HepG2 (cell line): ENCODE data around the gene CBX6. TPM values are rescaled to one million over a fixed set of nuclear protein-coding genes. Genes with fewer than 3 reads are reported as not detected.

Experiments
- DNMT1 ChIP-seq: sonication (generic); formaldehyde crosslinking; IDR thresholded peaks from 2 replicates; pipeline ENCODE4 v1.5.1; 2020; ENCODE audit warnings: mild to moderate bottlenecking, missing genetic modification reagents
- ETS1 ChIP-seq: sonication (generic); formaldehyde crosslinking; IDR thresholded peaks from 2 replicates; pipeline ENCODE4 v1.4.0; 2020; ENCODE audit warnings: missing genetic modification reagents
- HOXA3 ChIP-seq: sonication (generic); formaldehyde crosslinking; IDR thresholded peaks from 2 replicates; pipeline ENCODE4 v1.5.0; 2020; ENCODE audit warnings: missing genetic modification reagents
- MYC ChIP-seq: sonication (generic); formaldehyde crosslinking; IDR thresholded peaks from 2 replicates; pipeline ENCODE4 v1.9.0; 2021; ENCODE audit warnings: missing genetic modification reagents, borderline replicate concordance
- NCOR1 ChIP-seq: fragments of 200-600 bp; sonication (generic); IDR thresholded peaks from 2 replicates; pipeline ENCODE4 v1.7.0; 2017; ENCODE audit warnings: antibody characterized with exemption, low read length, borderline replicate concordance
- SKI ChIP-seq: fragments of 450-650 bp; IDR thresholded peaks from one replicate; pipeline ENCODE4 v1.6.1; 2018; ENCODE audit warnings: mild to moderate bottlenecking; ENCODE audit not compliant: partially characterized antibody
- STAG1 ChIP-seq: sonication (generic); formaldehyde crosslinking; IDR thresholded peaks from 2 replicates; pipeline ENCODE4 v1.4.0; 2020; ENCODE audit warnings: missing genetic modification reagents
- TBL1XR1 ChIP-seq: fragments of 150-350 bp; IDR thresholded peaks from 2 replicates; pipeline ENCODE4 v1.6.1; 2014; ENCODE audit warnings: borderline replicate concordance, low read length; ENCODE audit not compliant: partially characterized antibody
- ZNF800 ChIP-seq: sonication (generic); formaldehyde crosslinking; IDR thresholded peaks from 2 replicates; pipeline ENCODE4 v1.4.0; 2020; ENCODE audit warnings: missing genetic modification reagents
- ZNF883 ChIP-seq: sonication (generic); formaldehyde crosslinking; IDR thresholded peaks from 2 replicates; pipeline ENCODE4 v1.5.1; 2020; ENCODE audit warnings: mild to moderate bottlenecking, missing genetic modification reagents; ENCODE audit errors: not compliant biosample characterization
- ZSCAN21 ChIP-seq: sonication (generic); formaldehyde crosslinking; IDR thresholded peaks from 2 replicates; pipeline ENCODE4 v1.8.0; 2022; ENCODE audit warnings: mild to moderate bottlenecking, missing genetic modification reagents, moderate library complexity, borderline replicate concordance
- ZSCAN9 ChIP-seq: IDR thresholded peaks from 2 replicates; pipeline ENCODE4 v1.6.1; 2016; ENCODE audit warnings: borderline replicate concordance
- polyA plus RNA-seq, 8 experiments: library from polyadenylated mRNA; depleted of rRNA in 3 of 8; stranded (reverse) in 7 of 8; unstranded in 1 of 8; fragments of >200 nt; fragmentation: Illumina TruSeq in 4 of 8; extraction: Trizol in 4 of 8; gene quantifications; 2 replicates each; pipeline versions ENCODE4 v1.2.1 to v1.2.3, GENCODE V29; 2011 to 2016; ENCODE audit warnings: low read depth in 4 of 8, missing spikeins in 1 of 8, mixed read lengths in 1 of 8; ENCODE audit not compliant: insufficient read depth in 1 of 8
- total RNA-seq, 5 experiments: library from RNA; depleted of rRNA; stranded (reverse); fragments of >200 nt; fragmentation: Illumina TruSeq; extraction: Trizol; gene quantifications; 2 replicates each; pipeline ENCODE4 v1.2.3, GENCODE V29; 2016; ENCODE audit warnings: low read depth in 1 of 5
- TF ChIP-seq, protein P1 (sequence below): sonication (generic); formaldehyde crosslinking; IDR thresholded peaks from 2 replicates; pipeline ENCODE4 v1.5.0; 2020; ENCODE audit warnings: missing genetic modification reagents
- TF ChIP-seq, protein P2 (sequence below): IDR thresholded peaks from 2 replicates; pipeline ENCODE4 v1.6.1; 2016; ENCODE audit warnings: missing genetic modification reagents, missing compliant biosample characterization
- TF ChIP-seq, protein P3 (sequence below): sonication (generic); formaldehyde crosslinking; IDR thresholded peaks from 2 replicates; pipeline ENCODE4 v1.4.0; 2020; ENCODE audit warnings: low read depth, mild to moderate bottlenecking, missing genetic modification reagents
- TF ChIP-seq, protein P4 (sequence below), 2 experiments: IDR thresholded peaks; 2 replicates each; pipeline ENCODE4 v1.6.1; 2011 to 2012; ENCODE audit warnings: low read length in 2 of 2, borderline replicate concordance in 1 of 2, low read depth in 1 of 2, mild to moderate bottlenecking in 1 of 2, moderate library complexity in 1 of 2
- TF ChIP-seq, protein P5 (sequence below): sonication (generic); formaldehyde crosslinking; IDR thresholded peaks from 2 replicates; pipeline ENCODE4 v1.4.0; 2020; ENCODE audit warnings: missing genetic modification reagents

Gene CBX6
- total and polyA plus RNA-seq, 2 of the 13 experiments (the other 11 are each of a cell fraction or from before 2014, with no cell fraction given) = 1.7 to 6.5 TPM

- TF ChIP-seq, protein P1, sequence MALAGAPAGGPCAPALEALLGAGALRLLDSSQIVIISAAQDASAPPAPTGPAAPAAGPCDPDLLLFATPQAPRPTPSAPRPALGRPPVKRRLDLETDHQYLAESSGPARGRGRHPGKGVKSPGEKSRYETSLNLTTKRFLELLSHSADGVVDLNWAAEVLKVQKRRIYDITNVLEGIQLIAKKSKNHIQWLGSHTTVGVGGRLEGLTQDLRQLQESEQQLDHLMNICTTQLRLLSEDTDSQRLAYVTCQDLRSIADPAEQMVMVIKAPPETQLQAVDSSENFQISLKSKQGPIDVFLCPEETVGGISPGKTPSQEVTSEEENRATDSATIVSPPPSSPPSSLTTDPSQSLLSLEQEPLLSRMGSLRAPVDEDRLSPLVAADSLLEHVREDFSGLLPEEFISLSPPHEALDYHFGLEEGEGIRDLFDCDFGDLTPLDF (CRISPR knock-in tag) = no peak
- peak; percentile 19 for TF ChIP-seq STAG1 (CRISPR knock-in tag)
- TF ChIP-seq, protein P2, sequence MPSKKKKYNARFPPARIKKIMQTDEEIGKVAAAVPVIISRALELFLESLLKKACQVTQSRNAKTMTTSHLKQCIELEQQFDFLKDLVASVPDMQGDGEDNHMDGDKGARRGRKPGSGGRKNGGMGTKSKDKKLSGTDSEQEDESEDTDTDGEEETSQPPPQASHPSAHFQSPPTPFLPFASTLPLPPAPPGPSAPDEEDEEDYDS (CRISPR knock-in tag) = no peak
- TF ChIP-seq NCOR1 = no peak
- TF ChIP-seq HOXA3 (CRISPR knock-in tag) = peak; percentile 63
- TF ChIP-seq, protein P3, sequence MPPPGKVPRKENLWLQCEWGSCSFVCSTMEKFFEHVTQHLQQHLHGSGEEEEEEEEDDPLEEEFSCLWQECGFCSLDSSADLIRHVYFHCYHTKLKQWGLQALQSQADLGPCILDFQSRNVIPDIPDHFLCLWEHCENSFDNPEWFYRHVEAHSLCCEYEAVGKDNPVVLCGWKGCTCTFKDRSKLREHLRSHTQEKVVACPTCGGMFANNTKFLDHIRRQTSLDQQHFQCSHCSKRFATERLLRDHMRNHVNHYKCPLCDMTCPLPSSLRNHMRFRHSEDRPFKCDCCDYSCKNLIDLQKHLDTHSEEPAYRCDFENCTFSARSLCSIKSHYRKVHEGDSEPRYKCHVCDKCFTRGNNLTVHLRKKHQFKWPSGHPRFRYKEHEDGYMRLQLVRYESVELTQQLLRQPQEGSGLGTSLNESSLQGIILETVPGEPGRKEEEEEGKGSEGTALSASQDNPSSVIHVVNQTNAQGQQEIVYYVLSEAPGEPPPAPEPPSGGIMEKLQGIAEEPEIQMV = no peak
- no peak for TF ChIP-seq TBL1XR1
- 0 out of 2 replicates have a peak, but pooled peaks have one; percentile 19 for TF ChIP-seq DNMT1 (CRISPR knock-in tag)
- TF ChIP-seq, protein P4, sequence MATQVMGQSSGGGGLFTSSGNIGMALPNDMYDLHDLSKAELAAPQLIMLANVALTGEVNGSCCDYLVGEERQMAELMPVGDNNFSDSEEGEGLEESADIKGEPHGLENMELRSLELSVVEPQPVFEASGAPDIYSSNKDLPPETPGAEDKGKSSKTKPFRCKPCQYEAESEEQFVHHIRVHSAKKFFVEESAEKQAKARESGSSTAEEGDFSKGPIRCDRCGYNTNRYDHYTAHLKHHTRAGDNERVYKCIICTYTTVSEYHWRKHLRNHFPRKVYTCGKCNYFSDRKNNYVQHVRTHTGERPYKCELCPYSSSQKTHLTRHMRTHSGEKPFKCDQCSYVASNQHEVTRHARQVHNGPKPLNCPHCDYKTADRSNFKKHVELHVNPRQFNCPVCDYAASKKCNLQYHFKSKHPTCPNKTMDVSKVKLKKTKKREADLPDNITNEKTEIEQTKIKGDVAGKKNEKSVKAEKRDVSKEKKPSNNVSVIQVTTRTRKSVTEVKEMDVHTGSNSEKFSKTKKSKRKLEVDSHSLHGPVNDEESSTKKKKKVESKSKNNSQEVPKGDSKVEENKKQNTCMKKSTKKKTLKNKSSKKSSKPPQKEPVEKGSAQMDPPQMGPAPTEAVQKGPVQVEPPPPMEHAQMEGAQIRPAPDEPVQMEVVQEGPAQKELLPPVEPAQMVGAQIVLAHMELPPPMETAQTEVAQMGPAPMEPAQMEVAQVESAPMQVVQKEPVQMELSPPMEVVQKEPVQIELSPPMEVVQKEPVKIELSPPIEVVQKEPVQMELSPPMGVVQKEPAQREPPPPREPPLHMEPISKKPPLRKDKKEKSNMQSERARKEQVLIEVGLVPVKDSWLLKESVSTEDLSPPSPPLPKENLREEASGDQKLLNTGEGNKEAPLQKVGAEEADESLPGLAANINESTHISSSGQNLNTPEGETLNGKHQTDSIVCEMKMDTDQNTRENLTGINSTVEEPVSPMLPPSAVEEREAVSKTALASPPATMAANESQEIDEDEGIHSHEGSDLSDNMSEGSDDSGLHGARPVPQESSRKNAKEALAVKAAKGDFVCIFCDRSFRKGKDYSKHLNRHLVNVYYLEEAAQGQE (IDR thresholded peaks at IDR 0.05; ENCODE audit: borderline replicate concordance in 1 of 2, low read depth in 1 of 2, low read length in 2 of 2) = no peak
- peak; percentile 81 for TF ChIP-seq SKI
- 0 out of 2 replicates have a peak, but pooled peaks have one; percentile 55 for TF ChIP-seq MYC (CRISPR knock-in tag)
- TF ChIP-seq ZSCAN21 = peak; percentile 71; the same call in 1 of the 2 replicates
- peak; percentile 15 for TF ChIP-seq ZNF883
- peak; percentile 89; the same call in 1 of the 2 replicates for TF ChIP-seq ZNF800 (CRISPR knock-in tag)
- TF ChIP-seq ETS1 (CRISPR knock-in tag) = no peak
- peak; percentile 28; the same call in 1 of the 2 replicates for TF ChIP-seq ZSCAN9 (CRISPR knock-in tag)
- TF ChIP-seq, protein P5, sequence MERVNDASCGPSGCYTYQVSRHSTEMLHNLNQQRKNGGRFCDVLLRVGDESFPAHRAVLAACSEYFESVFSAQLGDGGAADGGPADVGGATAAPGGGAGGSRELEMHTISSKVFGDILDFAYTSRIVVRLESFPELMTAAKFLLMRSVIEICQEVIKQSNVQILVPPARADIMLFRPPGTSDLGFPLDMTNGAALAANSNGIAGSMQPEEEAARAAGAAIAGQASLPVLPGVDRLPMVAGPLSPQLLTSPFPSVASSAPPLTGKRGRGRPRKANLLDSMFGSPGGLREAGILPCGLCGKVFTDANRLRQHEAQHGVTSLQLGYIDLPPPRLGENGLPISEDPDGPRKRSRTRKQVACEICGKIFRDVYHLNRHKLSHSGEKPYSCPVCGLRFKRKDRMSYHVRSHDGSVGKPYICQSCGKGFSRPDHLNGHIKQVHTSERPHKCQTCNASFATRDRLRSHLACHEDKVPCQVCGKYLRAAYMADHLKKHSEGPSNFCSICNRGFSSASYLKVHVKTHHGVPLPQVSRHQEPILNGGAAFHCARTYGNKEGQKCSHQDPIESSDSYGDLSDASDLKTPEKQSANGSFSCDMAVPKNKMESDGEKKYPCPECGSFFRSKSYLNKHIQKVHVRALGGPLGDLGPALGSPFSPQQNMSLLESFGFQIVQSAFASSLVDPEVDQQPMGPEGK (CRISPR knock-in tag) = peak; percentile 48; the same call in 1 of the 2 replicates
Measured at GRCh38 chr22:38843201-38843656, 28.8 kb downstream of the CBX6 start (continued).
